GM18861 (cell line): Measurements from ENCODE around the gene TNFRSF1A.

ENCODE experiments used
- ATAC-seq: cut with Tn5 transposase; IDR thresholded peaks from one replicate; pipeline ENCODE4 v1.9.1; 2021; ENCODE audit not compliant: unreplicated experiment

Gene TNFRSF1A

GRCh38 chr12:6280053-6280469, 61.8 kb downstream of the TNFRSF1A start:
- no peak for ATAC-seq

GRCh38 chr12:6279631-6280030, 62.2 kb downstream of the TNFRSF1A start:
- no peak for ATAC-seq

- no peak for ATAC-seq
These were observed 62.6 kb downstream of the TNFRSF1A start for GRCh38 chr12:6279256-6279628.
